HG03135 (cell line): ENCODE data around the gene SLC9A3.
"Not testable (repeated sequence)": the region's sequence is repeated elsewhere in the genome, so short reads cannot be mapped to it uniquely, and the experiment has no call there.

Experiments
- ATAC-seq: cut with Tn5 transposase; IDR thresholded peaks from one replicate; pipeline ENCODE4 v1.9.1; 2021; ENCODE audit warnings: mild to moderate bottlenecking, moderate library complexity; ENCODE audit not compliant: unreplicated experiment

The SLC9A3 gene

GRCh38 chr5:491856-492155 is 32.4 kb downstream of the SLC9A3 start:
- no peak for ATAC-seq

GRCh38 chr5:491119-491855 is 33.0 kb downstream of the SLC9A3 start:
- no peak for ATAC-seq

GRCh38 chr5:490116-491106 is 33.8 kb downstream of the SLC9A3 start:
- ATAC-seq: no peak

- no peak for ATAC-seq
Observed at GRCh38 chr5:489689-490080, 34.6 kb downstream of the SLC9A3 start.

- no peak for ATAC-seq
Observed at GRCh38 chr5:488744-489688, 35.2 kb downstream of the SLC9A3 start.

GRCh38 chr5:488241-488640 is 36.0 kb downstream of the SLC9A3 start:
- ATAC-seq: no peak

GRCh38 chr5:486597-486996 is 37.7 kb downstream of the SLC9A3 start:
- not testable (repeated sequence) for ATAC-seq

- no peak for ATAC-seq
Observed at GRCh38 chr5:485946-486491, 38.2 kb downstream of the SLC9A3 start.

- ATAC-seq: no peak
Observed at GRCh38 chr5:485113-485945, 38.9 kb downstream of the SLC9A3 start.

- ATAC-seq: no peak
Observed at GRCh38 chr5:484556-484955, 39.7 kb downstream of the SLC9A3 start.

GRCh38 chr5:483434-484140 is 40.7 kb downstream of the SLC9A3 start:
- ATAC-seq: no peak

GRCh38 chr5:483011-483410 is 41.2 kb downstream of the SLC9A3 start:
- ATAC-seq: no peak

- ATAC-seq: no peak
Observed at GRCh38 chr5:482506-482905, 41.7 kb downstream of the SLC9A3 start.

- ATAC-seq: no peak
Observed at GRCh38 chr5:482021-482420, 42.2 kb downstream of the SLC9A3 start.

- no peak for ATAC-seq
Observed at GRCh38 chr5:481347-481746, 42.9 kb downstream of the SLC9A3 start.

- ATAC-seq: no peak
Observed at GRCh38 chr5:479566-480319, 44.5 kb downstream of the SLC9A3 start.

- no peak for ATAC-seq
Observed at GRCh38 chr5:478982-479535, 45.2 kb downstream of the SLC9A3 start.

- ATAC-seq: no peak
Observed at GRCh38 chr5:478369-478981, 45.8 kb downstream of the SLC9A3 start.
